Fibroblast of gingiva (primary cell): ENCODE data around the gene PPP1R7.

Experiments used
- DNase-seq: peaks from one replicate; pipeline ENCODE4 v3.0.0-alpha.2; 2011; ENCODE audit warnings: low read depth

PPP1R7 gene

GRCh38 chr2:241140445-241140840 lies 9.8 kb upstream of the PPP1R7 start:
- no peak for DNase-seq

DNA sequence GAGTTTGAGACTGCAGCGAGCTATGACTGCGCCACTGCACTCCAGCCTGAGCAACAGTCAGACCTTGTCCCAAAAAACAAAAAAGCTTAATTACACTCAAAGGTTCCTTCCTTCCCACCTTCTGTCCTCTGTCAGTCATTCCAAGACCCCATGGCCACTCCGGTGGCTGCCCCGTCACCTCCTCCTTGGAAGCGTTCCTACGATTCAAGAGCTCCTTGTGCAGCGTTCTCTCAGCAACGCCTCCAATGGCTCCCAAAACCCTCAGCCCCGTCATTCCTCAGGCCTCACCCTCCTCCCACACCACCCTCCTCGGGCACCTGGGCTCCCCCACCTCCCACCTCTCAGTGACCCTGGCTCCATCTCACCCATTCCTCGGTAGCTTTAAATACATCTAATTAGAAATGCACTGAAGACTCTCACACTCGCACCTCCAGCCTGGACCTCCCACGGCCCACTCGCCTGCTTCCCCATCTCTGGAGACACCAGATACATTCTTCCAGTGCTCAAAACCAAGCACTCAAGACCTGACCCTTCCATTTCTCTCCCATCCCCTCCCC lies 9.0 kb upstream of the PPP1R7 start:
- no peak for DNase-seq

DNA sequence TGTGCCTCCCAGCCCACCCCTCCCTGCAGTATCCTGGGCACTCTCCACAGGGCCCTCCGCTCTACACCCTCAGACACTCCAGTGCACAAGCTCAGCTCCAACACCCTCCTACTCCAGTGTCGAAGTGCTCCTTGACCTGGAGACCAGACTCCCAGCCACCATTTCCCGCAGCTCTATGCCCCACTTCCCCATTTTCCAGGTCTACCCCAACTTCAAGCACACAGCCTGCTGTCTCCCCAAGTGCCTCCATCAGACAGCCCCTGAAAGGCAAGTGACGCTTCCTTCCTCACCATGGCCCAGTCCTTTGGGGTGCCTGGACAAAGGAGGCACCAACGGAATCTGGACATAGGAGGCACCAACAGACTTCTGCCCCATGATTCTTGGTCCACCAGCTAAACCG lies 8.2 kb upstream of the PPP1R7 start:
- DNase-seq: no peak

DNA sequence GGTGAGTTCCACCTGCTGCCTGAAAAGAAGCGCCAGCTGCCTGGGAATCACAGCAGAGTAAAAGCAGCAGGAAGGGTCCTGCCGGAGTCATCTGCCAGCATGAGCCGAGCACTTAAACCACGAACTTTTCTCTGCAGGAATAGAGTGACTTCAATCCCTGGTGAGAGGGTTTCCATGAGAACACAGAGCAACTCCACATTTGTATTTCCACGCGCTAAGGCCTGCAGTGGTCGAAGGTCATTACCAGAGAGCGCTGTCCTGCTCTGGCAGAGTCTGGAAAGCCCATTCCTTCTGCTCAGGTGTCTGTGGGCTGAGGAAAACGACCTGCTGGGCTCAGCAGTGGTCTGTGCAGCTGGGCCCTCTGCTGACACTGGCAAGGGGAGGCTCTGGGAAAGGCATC lies 7.7 kb upstream of the PPP1R7 start:
- DNase-seq: no peak

DNA sequence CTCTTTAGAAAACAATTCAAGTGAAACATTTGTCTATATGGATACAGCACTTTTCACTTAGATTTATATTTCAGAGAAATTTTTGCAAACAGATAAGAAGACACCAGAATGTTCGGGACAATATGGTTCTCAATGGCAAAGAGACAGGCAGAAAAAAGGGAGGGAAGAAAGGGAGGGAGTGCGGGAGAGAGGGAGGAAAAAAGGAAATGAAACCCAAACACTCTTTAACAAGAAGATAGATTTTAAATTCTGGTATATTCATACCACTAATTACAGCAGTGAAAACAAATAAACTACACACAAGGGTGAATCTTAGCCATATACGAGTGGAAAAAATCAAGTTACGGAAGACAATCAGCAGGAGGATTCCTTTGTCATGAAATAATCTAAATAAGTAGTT lies 4.0 kb upstream of the PPP1R7 start:
- no peak for DNase-seq

DNA sequence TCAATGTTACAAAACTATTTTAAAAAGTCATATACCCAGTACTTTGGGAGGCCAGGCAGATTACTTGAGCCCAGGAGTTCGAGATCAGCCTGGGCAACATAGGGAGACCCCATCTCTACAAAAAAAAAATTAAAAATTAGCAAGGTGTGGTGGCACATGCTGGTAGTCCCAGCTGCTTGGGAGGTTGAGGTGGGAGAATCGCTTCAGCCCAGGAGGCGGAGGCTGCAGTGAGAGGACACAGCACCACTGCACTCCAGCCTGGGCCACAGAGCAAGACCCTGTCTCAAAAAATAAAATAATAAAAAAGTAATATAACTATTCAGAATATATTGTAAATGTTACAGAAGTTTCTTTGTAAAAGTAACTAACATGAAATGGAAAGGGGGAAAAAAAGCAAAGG lies 2.9 kb upstream of the PPP1R7 start:
- no peak for DNase-seq

GRCh38 chr2:241148239-241148638 lies 2.0 kb upstream of the PPP1R7 start:
- no peak for DNase-seq

GRCh38 chr2:241148891-241149674 lies 1.2 kb upstream of the PPP1R7 start, which contains the start of gene PASK:
PASK (minus strand) TSS chr2:241149472; CDS start chr2:241143032, 6,440 bp downstream.
- peak; percentile 89 for DNase-seq

DNA sequence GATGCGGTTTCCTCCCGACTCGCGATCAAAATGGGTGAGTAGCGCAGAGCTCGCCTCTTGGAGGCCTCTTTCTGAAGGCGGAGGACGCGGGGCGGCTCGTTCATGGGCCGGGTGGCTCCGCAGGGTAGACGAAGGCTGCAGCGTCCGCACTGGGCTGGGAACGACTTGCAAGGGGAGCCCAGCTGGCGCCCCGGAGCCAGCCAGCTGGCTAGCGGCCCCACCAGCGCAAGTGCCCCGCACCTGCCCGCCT lies 667 bp upstream of the PPP1R7 start:
- DNase-seq: no peak

DNA sequence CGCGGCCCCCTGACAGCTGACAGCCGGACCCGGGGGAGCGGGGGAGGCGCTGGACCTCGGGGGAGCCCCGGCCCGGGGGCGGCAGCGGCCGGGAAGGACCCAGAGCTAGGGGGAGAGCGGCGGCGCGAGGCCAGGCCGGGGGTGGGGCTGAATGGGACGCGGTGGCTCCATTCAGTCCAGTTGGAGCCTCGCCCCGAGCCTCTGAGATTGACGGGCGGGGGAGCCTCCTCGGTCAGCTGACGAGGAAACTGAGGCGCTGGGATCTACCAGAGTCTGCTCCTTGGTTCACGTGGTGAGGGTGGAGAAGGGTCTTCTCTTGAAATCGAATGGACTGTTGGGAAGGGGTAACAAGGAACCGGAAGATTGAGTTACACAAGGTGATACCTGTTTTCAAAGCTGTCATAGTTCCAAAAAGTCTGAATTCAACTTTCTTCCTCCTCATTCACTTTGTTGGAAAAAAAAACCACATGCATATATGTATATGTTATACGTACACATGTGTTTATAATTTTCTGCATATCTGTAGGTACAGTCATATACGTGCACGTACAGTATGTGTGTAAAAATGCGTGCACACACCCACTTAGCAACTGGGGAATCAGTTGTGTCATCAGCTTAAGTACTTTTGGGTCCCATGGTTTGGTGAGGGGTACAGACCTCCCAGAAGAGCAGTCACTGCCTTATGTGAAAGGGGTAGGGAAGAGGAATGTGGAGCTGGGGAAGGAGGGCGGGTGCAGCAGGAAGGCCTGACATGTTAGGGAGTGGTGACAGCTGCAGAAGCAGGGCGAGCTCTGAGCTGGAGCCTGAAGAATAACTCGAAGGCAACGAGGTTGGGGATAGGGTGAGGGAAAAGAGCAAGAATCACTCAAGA lies 628 bp downstream of the PPP1R7 start:
- DNase-seq: no peak

GRCh38 chr2:241151934-241152660 lies 1.8 kb downstream of the PPP1R7 start:
- no peak for DNase-seq

GRCh38 chr2:241153616-241154015 lies 3.3 kb downstream of the PPP1R7 start:
- no peak for DNase-seq

- DNase-seq: no peak
Measured at GRCh38 chr2:241154915-241155314, 4.6 kb downstream of the PPP1R7 start.

DNA sequence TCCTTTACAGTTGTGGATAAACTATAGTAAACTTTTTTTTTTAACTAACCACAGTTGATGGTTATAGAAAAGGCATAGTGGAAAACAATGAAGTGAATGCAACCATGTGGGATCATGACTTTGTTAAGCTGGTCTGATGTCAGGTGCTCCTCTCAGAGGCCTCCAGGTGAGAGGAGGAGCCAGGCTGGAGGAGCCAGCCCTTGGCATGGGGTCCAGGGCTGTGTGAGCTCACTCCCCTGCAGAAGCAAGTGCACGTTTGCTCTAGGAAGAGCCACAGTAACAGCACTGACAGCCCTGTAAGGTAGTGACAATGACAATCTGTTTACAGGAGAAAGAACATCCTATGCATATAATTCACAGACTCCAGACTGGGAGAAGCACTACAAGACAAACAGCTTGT lies 5.7 kb downstream of the PPP1R7 start:
- no peak for DNase-seq

DNA sequence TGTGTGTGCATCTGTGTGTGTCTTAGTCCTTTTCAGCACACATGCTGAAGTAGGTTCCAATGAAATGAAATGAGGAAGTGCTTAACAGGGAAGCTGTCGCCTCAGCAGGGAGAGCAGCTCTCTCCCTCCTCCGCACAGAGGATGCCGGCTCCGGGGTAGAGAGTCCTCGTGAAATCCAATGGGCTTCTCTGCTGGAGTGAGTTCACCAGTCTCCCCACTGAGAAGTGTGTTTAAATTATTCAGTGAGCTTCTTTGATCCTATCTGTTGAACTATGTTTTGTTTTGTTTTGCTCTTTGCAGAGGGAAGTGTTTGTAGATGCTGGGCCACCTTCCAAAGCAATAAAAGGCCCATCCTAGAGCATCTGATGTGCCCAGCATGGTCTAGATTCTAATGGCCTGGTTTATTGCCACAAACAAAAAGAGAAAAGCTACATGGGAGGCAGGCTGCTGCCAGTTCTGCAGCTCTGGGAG lies 6.7 kb downstream of the PPP1R7 start:
- no peak for DNase-seq

DNA sequence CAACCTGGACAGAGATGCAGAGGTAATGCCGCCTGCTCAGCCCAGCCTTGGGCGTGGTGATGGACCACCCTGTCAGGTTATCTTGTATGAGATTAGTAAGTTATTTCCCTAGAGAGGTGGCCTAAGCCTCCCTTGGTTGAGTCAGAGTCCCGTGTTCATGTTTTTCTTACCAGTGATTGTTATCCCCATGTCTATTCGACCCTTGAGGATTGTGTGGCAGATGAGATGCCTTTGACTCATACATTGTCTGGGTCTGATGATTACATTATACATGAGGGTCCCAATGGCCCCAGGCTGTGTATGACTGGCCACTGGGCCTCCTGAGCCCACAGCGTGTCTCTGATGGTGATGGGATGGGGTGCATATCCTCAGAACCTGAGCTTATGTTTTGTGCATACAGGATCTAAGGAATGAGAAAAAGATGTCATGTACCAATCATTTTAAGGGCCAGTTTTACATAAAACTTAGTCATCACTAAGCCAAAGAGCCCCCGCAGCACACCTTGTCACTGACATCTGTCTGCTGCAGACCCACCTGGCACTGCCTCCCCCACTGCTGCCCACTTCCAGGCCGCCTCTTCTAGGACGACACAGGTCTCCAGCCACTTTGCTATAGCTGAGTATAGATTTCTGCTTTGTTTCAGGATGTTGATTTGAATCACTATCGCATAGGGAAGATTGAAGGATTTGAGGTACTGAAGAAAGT lies 7.7 kb downstream of the PPP1R7 start:
- DNase-seq: no peak

DNA sequence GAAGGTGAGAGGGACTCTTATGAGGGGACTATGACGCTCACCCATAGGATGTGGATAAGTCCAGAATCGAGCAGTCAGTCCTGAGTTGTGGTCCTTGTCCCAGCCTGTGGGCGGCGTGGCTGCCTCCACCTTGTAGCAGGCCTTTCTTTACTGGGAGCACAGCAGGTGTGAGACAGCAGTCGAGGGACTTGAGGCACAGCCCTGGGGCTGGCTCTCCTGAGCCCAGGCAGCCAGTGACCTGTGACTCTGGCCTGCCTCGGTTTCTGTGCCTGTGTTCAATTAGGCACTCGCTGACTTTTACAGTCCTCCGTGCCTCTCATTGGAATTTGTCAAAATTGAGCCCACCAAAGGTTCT lies 8.3 kb downstream of the PPP1R7 start:
- no peak for DNase-seq

DNA sequence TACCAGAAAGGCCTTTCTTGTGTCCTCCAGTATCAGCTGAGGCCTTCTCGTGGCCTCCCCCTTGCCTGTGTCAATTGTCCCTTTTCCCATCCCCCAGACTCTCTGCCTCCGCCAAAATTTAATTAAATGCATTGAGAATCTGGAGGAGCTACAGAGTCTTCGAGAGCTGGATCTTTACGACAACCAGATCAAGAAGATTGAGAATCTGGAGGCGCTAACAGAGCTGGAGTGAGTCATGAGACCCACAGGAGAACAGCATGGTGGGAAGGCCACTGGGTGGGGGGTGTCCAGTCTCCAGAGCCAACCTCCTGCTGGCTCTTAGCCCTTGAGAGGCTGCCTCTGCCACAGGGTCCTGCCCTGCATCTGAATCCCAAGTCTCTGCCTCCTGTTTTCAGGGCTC lies 8.8 kb downstream of the PPP1R7 start:
- no peak for DNase-seq

GRCh38 chr2:241160318-241160717 lies 10.1 kb downstream of the PPP1R7 start:
- no peak for DNase-seq

- DNase-seq: peak; percentile 99
Measured at GRCh38 chr2:241161646-241162281, 11.5 kb downstream of the PPP1R7 start.

GRCh38 chr2:241163601-241164118 lies 13.4 kb downstream of the PPP1R7 start:
- no peak for DNase-seq
